Neural cell (in vitro differentiated cells): ENCODE results near the gene LDHD.

Source experiments
- CTCF ChIP-seq: fragments of 450-650 bp; IDR thresholded peaks from 2 replicates; pipeline ENCODE4 v1.5.1; 2014; ENCODE audit warnings: antibody characterized with exemption, mild to moderate bottlenecking, moderate library complexity; ENCODE audit not compliant: poor library complexity, severe bottlenecking
- EP300 ChIP-seq: fragments of 450-650 bp; conservative IDR thresholded peaks from 2 replicates; pipeline ENCODE4 v1.6.1; 2014; ENCODE audit warnings: antibody characterized with exemption, mild to moderate bottlenecking, moderate library complexity; ENCODE audit not compliant: poor library complexity, severe bottlenecking
- EZH2 ChIP-seq: fragments of 200-600, 300-800 bp; shearing (Covaris generic), sonication (generic); IDR thresholded peaks from 2 replicates; pipeline ENCODE4 v1.6.1; 2014; ENCODE audit warnings: antibody characterized with exemption, low read length, borderline replicate concordance, mild to moderate bottlenecking; ENCODE audit not compliant: insufficient read depth, poor library complexity, severe bottlenecking
- MXI1 ChIP-seq: fragments of 450-650 bp; conservative IDR thresholded peaks from 2 replicates; pipeline ENCODE4 v1.6.1; 2014; ENCODE audit warnings: antibody characterized with exemption, mild to moderate bottlenecking; ENCODE audit not compliant: poor library complexity, severe bottlenecking
- POLR2AphosphoS5 ChIP-seq: IDR thresholded peaks from 2 replicates; pipeline ENCODE4 v1.6.1; 2012
- RAD21 ChIP-seq: fragments of 450-650 bp; conservative IDR thresholded peaks from 2 replicates; pipeline ENCODE4 v1.6.1; 2014; ENCODE audit warnings: antibody characterized with exemption, mild to moderate bottlenecking, moderate library complexity
- REST ChIP-seq: IDR thresholded peaks from 2 replicates; pipeline ENCODE4 v1.6.1; 2012; ENCODE audit warnings: borderline replicate concordance
- SMC3 ChIP-seq: fragments of 450-650 bp; conservative IDR thresholded peaks from 2 replicates; pipeline ENCODE4 v1.6.1; 2014; ENCODE audit warnings: antibody characterized with exemption, mild to moderate bottlenecking, moderate library complexity; ENCODE audit not compliant: poor library complexity
- TAF1 ChIP-seq: IDR thresholded peaks from 2 replicates; pipeline ENCODE4 v1.6.1; 2012; ENCODE audit warnings: low read depth

- no peak for TF ChIP-seq RAD21
- no peak for TF ChIP-seq POLR2AphosphoS5
- TF ChIP-seq EZH2 = no peak
- TF ChIP-seq CTCF = no peak
- TF ChIP-seq TAF1 = no peak
- TF ChIP-seq MXI1 = no peak
- TF ChIP-seq EP300 = no peak
- no peak for TF ChIP-seq SMC3
- no peak for TF ChIP-seq REST
Measured at GRCh38 chr16:75106351-75107274, 10.0 kb downstream of the LDHD start.
